GM12878 (cell line): ENCODE results near the gene GDPD1. TPM values are rescaled to one million over a fixed set of nuclear protein-coding genes. Genes with fewer than 3 reads are reported as not detected.

Source experiments
- ATAC-seq: fragments of 200-7000 bp; cut with Tn5 transposase; 3 replicates; pipeline ENCODE4 v1.9.1; 2020; ENCODE audit warnings: mild to moderate bottlenecking, moderate library complexity
- BruUV-seq: library from RNA; stranded (reverse); fragments of 400-500 nt; replicated peaks from 2 replicates; lab custom pipeline; 2021; lab: Mats Ljungman, UMichigan
- CTCF ChIA-PET: fragments of 300-600 bp; sonication (Branson Sonifier 250); formaldehyde crosslinking; extraction: SDS; loops from one replicate; lab custom pipeline; 2021; ENCODE audit warnings: inconsistent platforms; lab: Yijun Ruan, JAX
- POLR2A ChIA-PET: fragments of 350-600 bp; formaldehyde crosslinking; extraction: SDS; loops from one replicate; lab custom pipeline; 2021; ENCODE audit warnings: inconsistent platforms; lab: Charles Lee
- RAD21 ChIA-PET: fragments of 300-600 bp; sonication (Branson Sonifier 250); formaldehyde crosslinking; loops from one replicate; lab custom pipeline; 2023; ENCODE audit warnings: antibody characterized with exemption; ENCODE audit not compliant: unreplicated experiment; lab: Charles Lee
- SMC1A ChIA-PET: fragments of 300-600 bp; sonication (Branson Sonifier 250); formaldehyde crosslinking; loops from one replicate; lab custom pipeline; 2023; ENCODE audit not compliant: unreplicated experiment, uncharacterized antibody; lab: Charles Lee
- DNase-seq: peaks from one replicate; pipeline ENCODE4 v3.0.0-alpha.2; 2011; ENCODE audit warnings: low read depth, low spot score
- FAIRE-seq: peaks from 3 replicates; lab custom pipeline; 2011; peaks lifted over from hg19 to GRCh38; lab: Jason Lieb, UNC
- H2AFZ ChIP-seq: 2 replicates; pipeline ENCODE4 v1.6.0; 2011; ENCODE audit warnings: low read depth, low read length, control low read depth; ENCODE audit not compliant: control insufficient read depth
- H3K27ac ChIP-seq: 2 replicates; pipeline ENCODE4 v1.5.1; 2011; ENCODE audit warnings: control low read depth; ENCODE audit not compliant: control insufficient read depth, insufficient read depth
- H3K27me3 ChIP-seq, 2 experiments: replicated peaks in 1 of 2; 2 replicates each; pipeline versions ENCODE4 v1.6.0 to v1.6.1; 2011; ENCODE audit warnings: low read length in 1 of 2; ENCODE audit not compliant: control insufficient read depth in 2 of 2, insufficient read depth in 2 of 2
- H3K36me3 ChIP-seq, 2 experiments: 2 replicates each; pipeline ENCODE4 v1.5.1; 2011; ENCODE audit warnings: low read length in 1 of 2; ENCODE audit not compliant: control insufficient read depth in 2 of 2, insufficient read depth in 2 of 2
- H3K4me1 ChIP-seq: 2 replicates; pipeline ENCODE4 v1.6.1; 2011; ENCODE audit warnings: mild to moderate bottlenecking, low read length, moderate library complexity, mixed read lengths; ENCODE audit not compliant: control insufficient read depth, insufficient read depth
- H3K4me2 ChIP-seq: 2 replicates; pipeline ENCODE4 v1.6.0; 2011; ENCODE audit warnings: control low read depth; ENCODE audit not compliant: control insufficient read depth, insufficient read depth
- H3K4me3 ChIP-seq: fragments of 200-600 bp; sonication (generic); 2 replicates; pipeline ENCODE4 v1.5.1; 2016
- H3K79me2 ChIP-seq: 2 replicates; pipeline ENCODE4 v1.6.0; 2011; ENCODE audit warnings: low read length; ENCODE audit not compliant: control insufficient read depth, insufficient read depth
- H3K9ac ChIP-seq: 2 replicates; pipeline ENCODE4 v1.8.0; 2011; ENCODE audit warnings: low read length, control low read depth, mixed read lengths; ENCODE audit not compliant: control insufficient read depth, insufficient read depth
- H3K9me3 ChIP-seq: replicated peaks from 3 replicates; pipeline ENCODE4 v1.5.1; 2011; ENCODE audit warnings: mild to moderate bottlenecking, low read length; ENCODE audit not compliant: control insufficient read depth, insufficient read depth
- H4K20me1 ChIP-seq: 2 replicates; pipeline ENCODE4 v1.6.0; 2011; ENCODE audit not compliant: control insufficient read depth, insufficient read depth
- BHLHE40 ChIP-seq, 2 experiments: fragments of 450-650 bp in 1 of 2; IDR thresholded peaks; 2 replicates each; pipeline ENCODE4 v1.6.1; 2011 to 2017; ENCODE audit warnings: low read depth in 2 of 2, borderline replicate concordance in 1 of 2, improper control_type of control experiment in 1 of 2, low read length in 1 of 2, mild to moderate bottlenecking in 1 of 2
- HDAC2 ChIP-seq: fragments of 200-600 bp; sonication (generic); IDR thresholded peaks from 2 replicates; pipeline ENCODE4 v1.6.1; 2017
- HDAC6 ChIP-seq: fragments of 200-600 bp; sonication (generic); IDR thresholded peaks from one replicate; pipeline ENCODE4 v1.8.0; 2017; ENCODE audit warnings: antibody characterized with exemption; ENCODE audit not compliant: unreplicated experiment
- SKIL ChIP-seq: fragments of 450-650 bp; IDR thresholded peaks from 2 replicates; pipeline ENCODE4 v1.6.1; 2017; ENCODE audit warnings: mild to moderate bottlenecking, low read depth, inconsistent platforms; ENCODE audit not compliant: poor library complexity, severe bottlenecking
- SPI1 ChIP-seq: IDR thresholded peaks from 2 replicates; pipeline ENCODE4 v1.6.1; 2011; ENCODE audit warnings: low read depth, mild to moderate bottlenecking, low read length, moderate library complexity, borderline replicate concordance; ENCODE audit not compliant: insufficient read depth
- SUPT20H ChIP-seq: IDR thresholded peaks from 2 replicates; pipeline ENCODE4 v1.6.1; 2011; ENCODE audit warnings: low read depth, mild to moderate bottlenecking, low read length, moderate library complexity, borderline replicate concordance; ENCODE audit not compliant: control insufficient read depth
- WGBS: methylation state at CpG from one replicate; pipeline ENCODE4 v1.1.6; 2016; ENCODE audit warnings: low lambda C conversion rate; ENCODE audit not compliant: insufficient replicate concordance, insufficient coverage; ENCODE audit errors: missing lambda C conversion rate; 5-methylcytosine and 5-hydroxymethylcytosine counted together
- in situ Hi-C: fragments of 300-500 bp; cut with MboI; formaldehyde crosslinking; loops from 9 replicates; pipeline ENCODE4 v1.14.3; 2018; ENCODE audit warnings: mixed read lengths
- intact Hi-C: fragments of 100-400 bp; cut with micrococcal nuclease; formaldehyde crosslinking; loops from one replicate; pipeline ENCODE4 v1.14.2; 2022; ENCODE audit not compliant: unreplicated experiment
- polyA plus RNA-seq, 11 experiments: library from polyadenylated mRNA; depleted of rRNA in 4 of 11; unstranded in 6 of 11; stranded (reverse) in 5 of 11; fragments of >200 nt; fragmentation: Nextera tagmentation in 4 of 11; fragmentation: Illumina TruSeq in 1 of 11; extraction: Ambion mirVana in 4 of 11; extraction: Trizol in 1 of 11; gene quantifications; 1 replicate in 1 of 11; 2 replicates in 10 of 11; pipeline versions ENCODE4 v1.2.1 to v1.2.3, GENCODE V29; 2011 to 2016; ENCODE audit warnings: inconsistent platforms in 2 of 11, missing spikeins in 2 of 11, low read depth in 1 of 11
- total RNA-seq, 4 experiments: library from RNA; depleted of rRNA in 3 of 4; stranded (reverse); fragments of >200 nt in 3 of 4; fragmentation: Illumina TruSeq in 1 of 4; extraction: Trizol in 1 of 4; gene quantifications; 2 replicates each; pipeline versions ENCODE4 v1.2.1 to v1.2.3, GENCODE V29; 2013 to 2021

Gene GDPD1
- total and polyA plus RNA-seq, 10 of the 15 experiments (the other 5 are each of a cell fraction or from before 2014, with no cell fraction given) = 0.18 to 1.6 (median 0.69) TPM

DNA sequence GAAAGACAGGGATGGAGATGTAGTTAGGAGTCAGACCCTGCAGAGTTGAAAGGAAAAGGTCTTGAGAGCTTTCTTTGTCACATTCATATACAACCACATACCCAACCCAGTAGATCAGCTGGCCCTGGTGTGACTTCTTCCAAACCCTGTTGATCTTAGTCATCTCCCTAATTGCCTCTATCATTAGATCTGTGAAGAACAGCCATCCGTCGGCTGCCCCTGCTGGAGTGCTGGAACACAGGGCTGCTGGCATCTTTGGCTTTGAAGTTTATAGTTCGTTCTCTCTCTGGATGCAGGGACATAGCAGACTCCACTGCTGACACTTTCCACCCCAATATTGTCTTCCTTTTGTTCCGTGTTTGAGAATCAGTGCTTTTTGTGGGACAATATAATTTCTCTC lies 20.9 kb upstream of the GDPD1 start (continued):
- no peak for TF ChIP-seq SUPT20H
- TF ChIP-seq SPI1 = no peak

DNA sequence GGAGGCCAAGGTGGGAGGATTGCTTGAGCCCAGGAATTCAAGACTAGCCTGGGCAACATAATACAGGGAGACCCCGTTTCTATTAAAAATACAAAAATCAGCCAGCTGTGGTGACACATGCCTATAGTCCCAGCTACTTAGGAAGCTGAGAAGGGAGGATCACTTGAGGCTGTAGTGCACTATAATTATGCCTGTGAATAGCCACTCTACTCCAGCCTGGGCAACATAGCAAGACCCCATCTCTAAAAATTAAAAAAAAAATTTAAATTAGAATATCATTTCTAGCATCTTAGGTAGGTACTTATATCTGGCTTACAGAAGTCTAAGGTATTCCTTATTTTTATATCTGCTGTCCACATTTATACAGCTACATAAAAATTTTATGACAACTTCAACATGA lies 18.0 kb upstream of the GDPD1 start:
- Histone ChIP-seq H3K4me1 (no peaks in the 10 kb centered on the region), H3K27ac (no peak overlapping the region), H3K36me3 (peaks cover 0 to 16% of the 10 kb centered on the region in 2 experiments; a peak in 2 of 4 replicates), H2AFZ (no peak overlapping the region), H3K9ac (no peak overlapping the region), H3K4me3 (no peak overlapping the region), H4K20me1 (no peaks in the 10 kb centered on the region), H3K9me3 (no peaks in the 10 kb centered on the region), H3K4me2 (no peak overlapping the region), H3K27me3 (no peaks in the 10 kb centered on the region), H3K79me2 (no peaks in the 10 kb centered on the region)
- intact Hi-C loops = no loop called here
- RAD21 ChIA-PET = no interaction called here
- CTCF ChIA-PET = no interaction called here
- WGBS = 46% methylated on average over 1 of the region's 1 CpG
- BruUV-seq = TSS peak; percentile 66
- in situ Hi-C loops = no loop called here
- DNase-seq (no peak), ATAC-seq (no peak), FAIRE-seq (no peak)
- SMC1A ChIA-PET = interaction anchor here (0.6 kb wide), 1 partner anchor 361 kb away, joined by 3 read pairs; no protein-coding TSS in a partner anchor
- TF ChIP-seq SKIL (no peak), BHLHE40 (IDR thresholded peaks at IDR 0.05; ENCODE audit: borderline replicate concordance in 1 of 2, low read depth in 2 of 2, low read length in 1 of 2) (no peak), HDAC2 (no peak), HDAC6 (no peak)
- POLR2A ChIA-PET = no interaction called here
